HG03432 (cell line): ENCODE measurements around the gene OLIG2.

Experiments
- ATAC-seq: cut with Tn5 transposase; IDR thresholded peaks from one replicate; pipeline ENCODE4 v1.9.1; 2021; ENCODE audit warnings: mild to moderate bottlenecking, moderate library complexity; ENCODE audit not compliant: unreplicated experiment

Gene OLIG2

GRCh38 chr21:33063907-33064622 lies 38.3 kb downstream of the OLIG2 start:
- no peak for ATAC-seq

GRCh38 chr21:33064623-33065390 lies 39.1 kb downstream of the OLIG2 start:
- no peak for ATAC-seq

GRCh38 chr21:33067043-33067442 lies 41.3 kb downstream of the OLIG2 start:
- no peak for ATAC-seq

GRCh38 chr21:33067457-33067856 lies 41.7 kb downstream of the OLIG2 start:
- no peak for ATAC-seq

DNA sequence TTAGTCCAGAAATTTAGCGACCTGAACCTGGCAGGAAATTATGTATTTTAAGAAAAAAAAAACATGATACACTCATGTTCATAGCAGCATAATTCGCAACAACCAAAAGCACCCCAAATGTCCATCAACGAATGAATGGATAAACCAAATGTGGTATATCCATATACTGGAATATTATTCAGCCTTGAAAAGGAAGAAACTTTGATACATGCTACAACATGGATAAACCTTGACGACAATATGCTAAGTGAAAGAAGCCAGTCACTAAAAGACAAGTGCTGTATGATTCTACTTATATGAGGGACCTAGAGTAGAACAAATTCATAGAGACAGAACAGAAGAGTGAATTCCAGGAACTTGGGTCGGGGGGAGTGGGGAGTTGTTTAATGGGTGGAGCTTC lies 43.5 kb downstream of the OLIG2 start:
- no peak for ATAC-seq

GRCh38 chr21:33069645-33069993 lies 43.9 kb downstream of the OLIG2 start:
- no peak for ATAC-seq

DNA sequence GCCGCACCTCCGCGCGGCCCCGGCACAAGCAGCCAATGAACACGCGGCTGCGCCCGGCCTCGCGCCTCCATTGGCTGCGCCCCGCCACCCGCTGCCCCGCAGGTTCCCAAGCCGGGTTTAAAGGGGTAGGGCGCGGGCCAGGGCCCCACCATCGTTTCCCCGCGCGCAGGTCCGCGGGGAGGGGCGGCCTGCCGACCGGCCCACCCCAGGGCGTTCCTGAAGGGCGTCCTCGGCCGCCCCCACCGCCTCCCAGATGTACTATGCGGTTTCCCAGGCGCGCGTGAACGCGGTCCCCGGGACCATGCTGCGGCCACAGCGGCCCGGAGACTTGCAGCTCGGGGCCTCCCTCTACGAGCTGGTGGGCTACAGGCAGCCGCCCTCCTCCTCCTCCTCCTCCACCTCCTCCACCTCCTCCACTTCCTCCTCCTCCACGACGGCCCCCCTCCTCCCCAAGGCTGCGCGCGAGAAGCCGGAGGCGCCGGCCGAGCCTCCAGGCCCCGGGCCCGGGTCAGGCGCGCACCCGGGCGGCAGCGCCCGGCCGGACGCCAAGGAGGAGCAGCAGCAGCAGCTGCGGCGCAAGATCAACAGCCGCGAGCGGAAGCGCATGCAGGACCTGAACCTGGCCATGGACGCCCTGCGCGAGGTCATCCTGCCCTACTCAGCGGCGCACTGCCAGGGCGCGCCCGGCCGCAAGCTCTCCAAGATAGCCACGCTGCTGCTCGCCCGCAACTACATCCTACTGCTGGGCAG lies 44.4 kb downstream of the OLIG2 start, which contains the start of gene OLIG1:
Gene OLIG1 (plus strand): TSS at position 148 of the 750 bp plus-strand sequence. CDS start 106 bp downstream, at position 254.
- no peak for ATAC-seq

DNA sequence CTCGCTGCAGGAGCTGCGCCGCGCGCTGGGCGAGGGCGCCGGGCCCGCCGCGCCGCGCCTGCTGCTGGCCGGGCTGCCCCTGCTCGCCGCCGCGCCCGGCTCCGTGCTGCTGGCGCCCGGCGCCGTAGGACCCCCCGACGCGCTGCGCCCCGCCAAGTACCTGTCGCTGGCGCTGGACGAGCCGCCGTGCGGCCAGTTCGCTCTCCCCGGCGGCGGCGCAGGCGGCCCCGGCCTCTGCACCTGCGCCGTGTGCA lies 44.9 kb downstream of the OLIG2 start:
- no peak for ATAC-seq

DNA sequence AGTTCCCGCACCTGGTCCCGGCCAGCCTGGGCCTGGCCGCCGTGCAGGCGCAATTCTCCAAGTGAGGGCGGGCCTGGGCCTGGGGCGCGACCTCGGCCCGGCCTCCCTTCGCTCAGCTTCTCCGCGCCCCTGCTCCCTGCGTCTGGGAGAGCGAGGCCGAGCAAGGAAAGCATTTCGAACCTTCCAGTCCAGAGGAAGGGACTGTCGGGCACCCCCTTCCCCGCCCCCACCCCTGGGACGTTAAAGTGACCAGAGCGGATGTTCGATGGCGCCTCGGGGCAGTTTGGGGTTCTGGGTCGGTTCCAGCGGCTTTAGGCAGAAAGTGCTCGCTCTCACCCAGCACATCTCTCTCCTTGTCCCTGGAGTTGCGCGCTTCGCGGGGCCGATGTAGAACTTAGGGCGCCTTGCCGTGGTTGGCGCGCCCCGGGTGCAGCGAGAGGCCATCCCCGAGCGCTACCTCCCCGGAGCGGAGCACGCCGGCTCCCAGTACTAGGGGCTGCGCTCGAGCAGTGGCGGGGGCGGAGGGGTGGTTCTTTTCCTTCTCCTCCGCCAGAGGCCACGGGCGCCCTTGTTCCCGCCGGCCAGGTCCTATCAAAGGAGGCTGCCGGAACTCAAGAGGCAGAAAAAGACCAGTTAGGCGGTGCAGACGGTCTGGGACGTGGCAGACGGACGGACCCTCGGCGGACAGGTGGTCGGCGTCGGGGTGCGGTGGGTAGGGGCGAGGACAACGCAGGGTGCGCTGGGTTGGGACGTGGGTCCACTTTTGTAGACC lies 45.4 kb downstream of the OLIG2 start:
- ATAC-seq: no peak

DNA sequence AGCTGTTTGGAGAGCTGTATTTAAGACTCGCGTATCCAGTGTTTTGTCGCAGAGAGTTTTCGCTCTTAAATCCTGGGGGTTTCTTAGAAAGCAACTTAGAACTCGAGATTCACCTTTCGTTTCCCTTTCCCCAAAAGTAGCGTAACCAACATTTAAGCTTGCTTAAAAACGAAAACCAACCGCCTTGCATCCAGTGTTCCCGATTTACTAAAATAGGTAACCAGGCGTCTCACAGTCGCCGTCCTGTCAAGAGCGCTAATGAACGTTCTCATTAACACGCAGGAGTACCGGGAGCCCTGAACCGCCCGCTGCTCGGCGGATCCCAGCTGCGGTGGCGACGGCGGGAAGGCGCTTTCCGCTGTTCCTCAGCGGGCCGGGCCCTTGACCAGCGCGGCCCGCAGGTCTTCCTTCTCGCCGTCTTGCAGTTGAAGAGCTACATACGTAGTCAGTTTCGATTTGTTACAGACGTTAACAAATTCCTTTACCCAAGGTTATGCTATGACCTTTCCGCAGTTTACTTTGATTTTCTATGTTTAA lies 46.1 kb downstream of the OLIG2 start:
- ATAC-seq: no peak

DNA sequence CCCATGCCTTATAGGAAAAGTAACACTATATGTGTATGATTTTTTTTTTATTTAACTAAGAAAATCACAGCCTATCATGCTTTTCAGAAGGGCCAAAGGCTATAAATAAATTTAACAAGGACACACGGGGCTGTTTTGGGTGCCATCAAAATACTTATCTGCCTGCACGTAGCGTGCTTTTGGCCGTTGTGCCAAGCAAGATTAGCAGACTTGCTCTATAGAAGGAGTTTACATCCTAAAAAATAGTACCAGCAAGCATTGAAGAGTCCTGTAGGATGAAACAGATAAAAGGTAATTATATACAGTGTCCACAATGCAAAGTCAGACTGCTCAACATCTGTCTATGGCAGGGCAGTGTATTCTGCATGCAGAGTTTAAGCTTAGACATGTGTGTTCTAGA lies 47.9 kb downstream of the OLIG2 start:
- no peak for ATAC-seq

- ATAC-seq: no peak
Observed at GRCh38 chr21:33075128-33075527, 49.4 kb downstream of the OLIG2 start.

DNA sequence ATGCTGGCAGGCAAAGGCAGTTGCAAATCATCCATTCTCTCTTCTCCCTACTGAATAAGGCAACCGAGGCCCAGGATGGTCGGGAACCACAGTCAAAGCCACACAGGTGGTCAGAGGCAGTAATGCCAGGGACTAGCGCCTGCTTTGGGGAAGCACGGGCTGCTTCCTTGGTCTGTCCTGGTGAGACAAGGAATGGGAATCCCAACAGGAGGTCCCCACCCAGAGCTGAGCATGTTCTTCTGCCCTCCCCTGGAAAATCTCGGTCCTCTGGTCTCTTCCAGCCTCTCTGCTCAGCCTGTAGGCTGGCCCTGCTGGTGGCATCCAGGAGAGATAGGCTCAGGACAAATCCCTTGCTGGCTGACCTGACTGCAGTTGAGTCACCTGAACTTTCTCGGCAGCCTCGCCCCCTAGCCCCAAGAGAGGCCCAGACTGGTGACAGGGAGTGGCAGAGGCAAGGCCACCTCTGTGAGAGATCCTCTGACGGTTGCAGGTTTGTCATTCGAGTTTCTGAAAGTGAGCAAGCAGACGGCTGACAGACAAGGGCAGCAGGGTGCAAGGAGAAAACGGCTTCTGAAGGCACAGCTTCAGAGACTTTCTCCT lies 50.0 kb downstream of the OLIG2 start:
- no peak for ATAC-seq

GRCh38 chr21:33076600-33077329 lies 51.0 kb downstream of the OLIG2 start:
- ATAC-seq: no peak
